AG09309 (cell line): ENCODE data around the gene KPNA4.

Source experiments
- DNase-seq: peaks from one replicate; pipeline ENCODE4 v3.0.0-alpha.2; 2010; ENCODE audit warnings: low read depth
- H3K4me3 ChIP-seq: 2 replicates; pipeline ENCODE4 v1.5.1; 2011; ENCODE audit warnings: mild to moderate bottlenecking, low read depth, low read length, moderate library complexity; ENCODE audit not compliant: control insufficient read depth
- CTCF ChIP-seq: IDR thresholded peaks from 2 replicates; pipeline ENCODE4 v1.5.1; 2011; ENCODE audit warnings: mild to moderate bottlenecking, low read depth, low read length, inconsistent platforms; ENCODE audit not compliant: insufficient read depth, control insufficient read depth; ENCODE audit errors: missing control alignments

The KPNA4 gene

GRCh38 chr3:160481856-160482255 is 83.5 kb downstream of the KPNA4 start:
- no peak overlapping the region for H3K4me3 ChIP-seq
- DNase-seq, result no peak
- TF ChIP-seq CTCF, result no peak

- no peak overlapping the region for H3K4me3 ChIP-seq
- no peak for DNase-seq
- TF ChIP-seq CTCF, result no peak
Measured at GRCh38 chr3:160480931-160481330, 84.4 kb downstream of the KPNA4 start.

- no peak for TF ChIP-seq CTCF
- DNase-seq, result no peak
- no peak overlapping the region for H3K4me3 ChIP-seq
Measured at GRCh38 chr3:160479376-160479775, 86.0 kb downstream of the KPNA4 start.

GRCh38 chr3:160478338-160478737 is 87.0 kb downstream of the KPNA4 start:
- no peak for TF ChIP-seq CTCF
- H3K4me3 ChIP-seq, result no peak overlapping the region
- peak; percentile 67 for DNase-seq

- no peak for TF ChIP-seq CTCF
- no peak overlapping the region for H3K4me3 ChIP-seq
- no peak for DNase-seq
Measured at GRCh38 chr3:160477750-160478149, 87.6 kb downstream of the KPNA4 start.

GRCh38 chr3:160475884-160476283 is 89.5 kb downstream of the KPNA4 start:
- H3K4me3 ChIP-seq, result no peak overlapping the region
- TF ChIP-seq CTCF, result no peak
- DNase-seq, result no peak

- DNase-seq, result no peak
- H3K4me3 ChIP-seq, result no peak overlapping the region
- TF ChIP-seq CTCF, result no peak
Measured at GRCh38 chr3:160475153-160475552, 90.2 kb downstream of the KPNA4 start.
